GM19035 (cell line): Measurements from ENCODE around the gene MVB12A.

Experiments used
- ATAC-seq: cut with Tn5 transposase; IDR thresholded peaks from one replicate; pipeline ENCODE4 v1.9.1; 2021; ENCODE audit not compliant: unreplicated experiment

MVB12A gene

GRCh38 chr19:17404621-17405249, 15.1 kb upstream of the MVB12A start:
- ATAC-seq: no peak

DNA sequence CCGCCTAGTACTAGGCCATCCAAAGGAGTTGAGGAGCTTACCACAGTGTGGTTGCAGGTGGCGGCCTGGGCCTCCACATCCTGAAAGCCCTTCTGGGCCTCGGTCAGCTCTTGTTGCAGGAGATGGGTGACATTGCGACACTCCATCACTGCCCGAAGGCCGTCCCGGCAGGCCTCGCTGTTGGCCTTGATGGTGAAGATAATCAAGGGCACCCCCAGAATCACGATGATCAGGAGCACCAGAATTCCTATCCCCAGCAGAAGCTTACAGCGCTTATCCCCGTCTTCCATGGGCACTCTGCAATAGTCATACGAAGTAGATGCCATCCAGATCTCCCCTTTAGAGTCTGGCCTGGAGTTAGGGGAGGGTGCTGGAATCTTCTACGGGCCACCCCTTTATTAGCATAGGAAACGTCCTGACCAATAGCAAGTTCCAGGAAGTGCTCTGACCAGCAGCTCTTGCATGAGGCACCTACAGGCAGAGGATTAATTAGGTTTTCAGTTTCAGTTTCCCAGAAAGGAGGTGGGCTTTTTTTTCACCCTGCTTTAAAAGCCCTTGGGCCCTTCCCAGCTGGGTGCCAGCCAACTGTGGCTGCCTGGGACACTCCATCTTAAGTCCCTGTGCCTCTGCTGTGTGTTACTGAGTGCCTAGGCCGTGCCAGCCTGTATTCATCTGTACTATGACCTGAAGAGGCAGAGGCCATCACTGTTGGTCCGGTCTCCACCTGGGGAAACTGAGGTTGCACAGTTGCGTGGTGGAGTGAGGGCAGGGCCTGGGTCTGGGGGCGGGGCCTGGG, 14.4 kb upstream of the MVB12A start, which contains the start of gene BST2:
BST2 (minus strand) TSS at position 381 of the 796 bp plus-strand sequence; CDS start at position 326, 55 bp downstream.
- ATAC-seq: peak; percentile 82

GRCh38 chr19:17406046-17406886, 13.6 kb upstream of the MVB12A start:
- peak; percentile 22 for ATAC-seq

GRCh38 chr19:17406887-17407196, 13.0 kb upstream of the MVB12A start:
- peak; percentile 1 for ATAC-seq

- ATAC-seq: no peak
Observed at GRCh38 chr19:17409990-17410389, 9.9 kb upstream of the MVB12A start.

- no peak for ATAC-seq
Observed at GRCh38 chr19:17411801-17412200, 8.0 kb upstream of the MVB12A start.

DNA sequence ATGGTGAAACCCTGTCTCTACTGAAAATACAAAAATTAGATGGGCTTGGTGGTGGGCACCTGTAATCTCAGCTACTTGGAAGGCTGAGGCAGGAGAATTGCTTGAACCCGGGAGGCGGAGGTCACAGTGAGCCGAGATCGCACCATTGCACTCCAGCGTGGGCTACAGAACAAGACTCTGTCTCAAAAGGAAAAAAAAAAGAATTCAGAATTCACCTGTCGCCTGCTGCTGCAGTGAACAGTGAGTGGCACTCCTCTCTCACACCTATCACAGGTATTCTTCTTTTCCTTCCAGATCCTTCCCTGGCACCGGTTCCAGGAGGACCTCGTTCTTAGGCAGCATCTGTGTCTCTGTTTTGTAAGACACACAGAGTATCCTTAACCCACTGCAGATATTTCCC, 5.8 kb upstream of the MVB12A start:
- ATAC-seq: no peak

- ATAC-seq: no peak
Observed at GRCh38 chr19:17415121-17415520, 4.7 kb upstream of the MVB12A start.

DNA sequence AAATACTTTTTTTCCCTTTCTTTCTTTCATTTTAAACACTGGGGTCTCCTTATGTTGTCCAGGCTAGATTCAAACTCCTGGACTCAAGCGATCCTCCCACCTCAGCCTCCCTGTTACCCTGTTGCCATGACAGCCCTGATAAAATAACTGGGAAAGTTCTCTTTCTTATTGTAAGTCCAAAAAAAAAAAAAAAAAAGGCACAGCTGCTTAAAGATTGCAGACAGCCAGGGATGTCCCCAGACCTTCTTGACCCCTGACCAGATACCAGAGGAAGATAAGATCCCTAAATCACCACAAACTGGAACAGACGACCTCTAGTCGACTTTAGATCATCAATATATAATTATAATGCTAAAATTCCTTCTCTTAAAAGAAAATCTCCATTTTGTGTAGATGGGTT, 1.1 kb upstream of the MVB12A start:
- ATAC-seq: no peak

DNA sequence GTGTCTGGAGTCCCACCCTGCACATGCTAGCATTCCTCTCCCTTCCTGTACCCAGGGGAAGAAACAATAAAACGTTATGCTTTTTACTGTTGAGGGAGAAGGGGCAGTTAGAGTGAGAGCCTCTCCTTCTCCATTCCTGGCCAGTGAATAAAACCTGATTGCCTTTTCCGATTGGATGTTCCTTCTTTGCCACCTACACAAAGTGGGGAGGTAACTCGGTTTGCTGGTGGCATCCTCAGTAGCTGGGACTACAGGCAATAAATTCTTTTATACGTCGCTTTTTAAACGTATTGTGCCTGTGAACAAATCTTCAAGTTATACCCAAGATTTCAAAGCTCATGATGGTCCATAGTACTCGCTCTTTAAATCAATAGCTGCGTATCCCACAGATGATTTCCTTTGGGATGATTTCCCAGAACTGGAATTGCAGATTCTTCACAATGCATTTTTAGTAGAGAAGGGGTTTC, 660 bp upstream of the MVB12A start:
- no peak for ATAC-seq

- ATAC-seq: peak; percentile 11
Observed at GRCh38 chr19:17420475-17420924, 653 bp downstream of the MVB12A start.

GRCh38 chr19:17421942-17422341, 2.1 kb downstream of the MVB12A start:
- ATAC-seq: no peak

GRCh38 chr19:17423429-17424208, 3.8 kb downstream of the MVB12A start:
- no peak for ATAC-seq

GRCh38 chr19:17424743-17425365, 5.0 kb downstream of the MVB12A start:
- no peak for ATAC-seq

GRCh38 chr19:17429641-17430113, 9.8 kb downstream of the MVB12A start:
- no peak for ATAC-seq

DNA sequence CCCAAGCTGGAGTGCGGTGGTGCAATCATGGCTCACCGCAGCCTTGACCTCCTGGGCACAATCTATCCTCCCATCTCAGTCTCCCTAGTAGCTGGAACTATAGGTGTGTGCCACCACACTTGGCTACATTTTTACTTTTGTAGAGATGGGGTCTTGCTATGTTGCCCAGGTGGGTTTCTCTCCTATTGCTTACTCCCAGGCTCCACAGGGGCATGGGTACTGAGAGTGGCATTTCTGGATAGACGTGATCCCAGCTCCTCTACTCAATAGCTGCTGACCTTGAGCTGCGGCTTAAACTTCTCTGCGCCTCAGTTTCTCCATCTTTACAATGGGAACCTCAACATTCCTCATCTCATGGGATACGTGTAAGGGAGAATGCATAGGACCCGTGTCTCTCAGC, 11.6 kb downstream of the MVB12A start:
- ATAC-seq: no peak

DNA sequence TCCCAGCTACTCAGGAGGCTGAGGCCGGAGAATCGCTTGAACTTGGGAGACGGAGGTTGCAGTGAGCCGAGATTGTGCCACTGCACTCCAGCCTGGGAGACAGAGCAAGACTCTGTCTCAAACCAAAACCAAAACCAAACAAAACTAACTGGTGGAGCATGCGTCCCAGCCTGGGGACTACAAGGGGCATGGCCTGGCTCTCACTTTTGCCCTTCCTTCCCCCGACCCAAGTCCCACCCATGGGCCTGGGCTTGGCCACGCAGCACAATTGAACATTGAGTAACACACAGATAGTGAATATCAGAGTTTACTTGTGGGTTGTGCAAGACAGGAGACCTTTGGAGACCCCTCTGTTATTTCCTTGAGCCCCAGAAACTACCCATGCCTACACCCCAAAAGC, 15.4 kb downstream of the MVB12A start:
- ATAC-seq: no peak

- no peak for ATAC-seq
Observed at GRCh38 chr19:17436094-17436873, 16.4 kb downstream of the MVB12A start.

- ATAC-seq: no peak
Observed at GRCh38 chr19:17436874-17437267, 17.0 kb downstream of the MVB12A start.
